ENCODE results near the gene S1PR4.

GRCh38 chr19:3162418-3163229 lies 15.9 kb upstream of the S1PR4 start:
- TF ChIP-seq EZH2 (IDR thresholded peaks at IDR 0.05; ENCODE audit: insufficient read depth, poor library complexity, severe bottlenecking) (no peak), EZH2phosphoT487 (IDR thresholded peaks at IDR 0.05; ENCODE audit: insufficient read depth, low read depth) (no peak)
